SK-N-MC (cell line): ENCODE measurements around the gene FBXO17.

ENCODE experiments used
- EZH2 ChIP-seq: fragments of 200-600 bp; sonication (generic); IDR thresholded peaks from one replicate; pipeline ENCODE4 v1.6.1; 2017; ENCODE audit warnings: antibody characterized with exemption
- FOXP2 ChIP-seq: optimal IDR thresholded peaks from 2 replicates; pipeline ENCODE3; 2011; ENCODE audit warnings: mild to moderate bottlenecking, moderate library complexity; ENCODE audit not compliant: insufficient read depth; ENCODE audit errors: extremely low read length, control extremely low read depth
- POLR2AphosphoS5 ChIP-seq: IDR thresholded peaks from 2 replicates; pipeline ENCODE4 v1.6.1; 2012; ENCODE audit warnings: mild to moderate bottlenecking, low read depth, low read length, borderline replicate concordance

- TF ChIP-seq POLR2AphosphoS5: no peak
- no peak for TF ChIP-seq EZH2
- no peak for TF ChIP-seq FOXP2
Measured at GRCh38 chr19:38993271-38993670, 17.7 kb upstream of the FBXO17 start.
